Endothelial cell of umbilical vein (primary cell): ENCODE data around the gene ZNF740.

Experiments used
- CTCF ChIP-seq, 2 donors: IDR thresholded peaks; 1 replicate in 1 of 2; 2 replicates in 1 of 2; pipeline ENCODE4 v1.5.1; 2011; ENCODE audit warnings: low read length in 2 of 2, mild to moderate bottlenecking in 2 of 2, moderate library complexity in 2 of 2, control low read depth in 1 of 2, inconsistent platforms in 1 of 2, low read depth in 1 of 2; ENCODE audit not compliant: insufficient read depth in 1 of 2; ENCODE audit errors: extremely low read depth in 1 of 2
- EZH2 ChIP-seq: IDR thresholded peaks from 2 replicates; pipeline ENCODE4 v1.6.1; 2012; ENCODE audit warnings: borderline replicate concordance, low read depth, mild to moderate bottlenecking, moderate library complexity, low read length, inconsistent platforms; ENCODE audit not compliant: severe bottlenecking
- FOS ChIP-seq: IDR thresholded peaks from 2 replicates; pipeline ENCODE4 v1.6.1; 2011; ENCODE audit warnings: mild to moderate bottlenecking, low read length, moderate library complexity, borderline replicate concordance; ENCODE audit not compliant: insufficient read depth
- GATA2 ChIP-seq: IDR thresholded peaks from 2 replicates; pipeline ENCODE4 v1.7.0; 2011; ENCODE audit warnings: low read depth, mild to moderate bottlenecking, moderate library complexity, mixed read lengths, low read length; ENCODE audit not compliant: insufficient read length, insufficient read depth
- JUN ChIP-seq: IDR thresholded peaks from 2 replicates; pipeline ENCODE4 v1.6.1; 2011; ENCODE audit warnings: borderline replicate concordance, low read depth; ENCODE audit not compliant: insufficient read length, insufficient read depth
- MAX ChIP-seq: IDR thresholded peaks from 2 replicates; pipeline ENCODE4 v1.6.1; 2011; ENCODE audit not compliant: insufficient read depth, insufficient read length
- MYC ChIP-seq: IDR thresholded peaks from one replicate; pipeline ENCODE4 v1.6.1; 2011; ENCODE audit warnings: mild to moderate bottlenecking, low read depth, low read length
- POLR2A ChIP-seq: IDR thresholded peaks from 2 replicates; pipeline ENCODE4 v1.6.1; 2012; ENCODE audit warnings: low read depth, mild to moderate bottlenecking, control low read depth, low read length
- POLR2AphosphoS5 ChIP-seq: IDR thresholded peaks from 2 replicates; pipeline ENCODE4 v1.6.1; 2012; ENCODE audit warnings: low read depth, mild to moderate bottlenecking, control low read depth, low read length, moderate library complexity; ENCODE audit not compliant: insufficient read depth

- TF ChIP-seq POLR2A (no peak), CTCF (IDR thresholded peaks at IDR 0.05; ENCODE audit: extremely low read depth in 1 of 2, insufficient read depth in 1 of 2, low read depth in 1 of 2, low read length in 2 of 2) (no peak), EZH2 (no peak), MAX (no peak), MYC (no peak), POLR2AphosphoS5 (no peak), JUN (no peak), FOS (no peak), GATA2 (no peak)
These were observed 14.5 kb downstream of the ZNF740 start for GRCh38 chr12:53194973-53195372.
